Astrocyte of the spinal cord (primary cell): ENCODE results near the gene CIAPIN1.

Experiments
- DNase-seq: peaks from one replicate; pipeline ENCODE4 v3.0.0; 2011; ENCODE audit warnings: low read depth, low spot score
- H3K4me3 ChIP-seq: 2 replicates; pipeline ENCODE4 v1.5.1; 2011; ENCODE audit warnings: low read depth, mild to moderate bottlenecking, low read length, moderate library complexity
- in situ Hi-C: cut with HindIII; loops from 2 replicates; pipeline ENCODE4 v1.10.0; 2017; ENCODE audit warnings: low sequenced_read_pairs
- TF ChIP-seq, protein P1 (sequence below): IDR thresholded peaks from 2 replicates; pipeline ENCODE4 v1.5.1; 2012; ENCODE audit warnings: low read depth, mild to moderate bottlenecking, low read length, inconsistent platforms

CIAPIN1 gene

DNA sequence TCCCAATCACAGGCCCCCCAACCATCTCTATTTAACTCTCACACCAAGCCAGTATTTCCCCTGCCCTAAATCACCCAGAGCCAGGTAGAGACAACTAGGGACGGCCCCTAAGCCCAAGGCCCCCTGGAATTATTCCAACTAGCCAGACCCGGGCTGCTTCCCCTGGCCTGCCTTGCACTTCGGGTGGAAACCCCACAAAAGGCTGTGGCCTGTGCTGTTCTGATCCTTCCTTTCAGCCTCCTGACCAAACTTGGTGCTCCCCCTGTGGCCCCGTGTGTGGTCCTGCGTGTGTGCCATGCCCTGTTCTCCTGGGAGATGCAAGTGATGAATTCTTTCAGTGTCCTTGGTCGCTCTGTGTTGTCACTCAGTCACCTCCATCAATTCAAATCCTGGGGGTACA lies 27.7 kb downstream of the CIAPIN1 start:
- H3K4me3 ChIP-seq: no peak overlapping the region
- in situ Hi-C loops: no loop called here
- no peak for DNase-seq
- TF ChIP-seq, protein P1, sequence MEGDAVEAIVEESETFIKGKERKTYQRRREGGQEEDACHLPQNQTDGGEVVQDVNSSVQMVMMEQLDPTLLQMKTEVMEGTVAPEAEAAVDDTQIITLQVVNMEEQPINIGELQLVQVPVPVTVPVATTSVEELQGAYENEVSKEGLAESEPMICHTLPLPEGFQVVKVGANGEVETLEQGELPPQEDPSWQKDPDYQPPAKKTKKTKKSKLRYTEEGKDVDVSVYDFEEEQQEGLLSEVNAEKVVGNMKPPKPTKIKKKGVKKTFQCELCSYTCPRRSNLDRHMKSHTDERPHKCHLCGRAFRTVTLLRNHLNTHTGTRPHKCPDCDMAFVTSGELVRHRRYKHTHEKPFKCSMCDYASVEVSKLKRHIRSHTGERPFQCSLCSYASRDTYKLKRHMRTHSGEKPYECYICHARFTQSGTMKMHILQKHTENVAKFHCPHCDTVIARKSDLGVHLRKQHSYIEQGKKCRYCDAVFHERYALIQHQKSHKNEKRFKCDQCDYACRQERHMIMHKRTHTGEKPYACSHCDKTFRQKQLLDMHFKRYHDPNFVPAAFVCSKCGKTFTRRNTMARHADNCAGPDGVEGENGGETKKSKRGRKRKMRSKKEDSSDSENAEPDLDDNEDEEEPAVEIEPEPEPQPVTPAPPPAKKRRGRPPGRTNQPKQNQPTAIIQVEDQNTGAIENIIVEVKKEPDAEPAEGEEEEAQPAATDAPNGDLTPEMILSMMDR: no peak

DNA sequence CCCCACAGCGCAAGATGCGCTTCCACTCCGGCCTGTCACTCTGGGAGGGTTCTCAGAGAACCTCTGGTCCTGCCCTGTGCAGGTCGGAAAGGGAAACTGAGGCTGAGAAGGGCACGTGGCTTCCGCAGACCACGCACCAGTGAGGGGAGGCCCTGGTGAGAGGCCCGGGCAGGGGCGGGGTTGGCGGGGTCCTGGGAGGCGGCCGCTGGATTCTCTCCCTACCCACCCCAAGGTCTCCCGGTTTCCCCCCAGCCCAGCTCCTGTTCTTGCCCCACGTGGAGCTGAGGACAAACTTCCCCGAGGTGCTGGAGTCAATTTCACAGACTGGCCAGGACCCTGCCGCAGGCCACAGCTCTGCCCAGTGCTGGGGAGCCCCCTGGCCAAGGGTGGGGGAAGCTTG lies 31.1 kb downstream of the CIAPIN1 start:
- DNase-seq: no peak
- TF ChIP-seq, protein P1: no peak
- in situ Hi-C loops: no loop called here
- H3K4me3 ChIP-seq: no peak overlapping the region

DNA sequence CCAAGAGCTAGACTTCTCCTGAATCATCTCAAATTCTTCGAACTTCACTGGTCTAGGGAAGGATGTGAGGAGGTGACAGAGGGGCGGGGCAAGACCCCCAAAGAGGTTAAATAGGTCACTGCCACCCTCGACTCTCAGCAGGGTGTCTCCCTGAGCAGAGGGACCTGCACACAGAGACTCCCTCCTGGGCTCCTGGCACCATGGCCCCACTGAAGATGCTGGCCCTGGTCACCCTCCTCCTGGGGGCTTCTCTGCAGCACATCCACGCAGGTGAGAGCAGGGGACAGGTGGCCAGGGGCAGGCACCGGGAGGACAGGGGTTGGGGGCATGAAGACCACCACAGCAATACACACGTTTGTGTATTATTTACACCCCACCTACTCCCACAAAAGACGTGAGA lies 33.5 kb downstream of the CIAPIN1 start:
- DNase-seq: no peak
- H3K4me3 ChIP-seq: no peak overlapping the region
- in situ Hi-C loops: no loop called here
- TF ChIP-seq, protein P1: no peak

DNA sequence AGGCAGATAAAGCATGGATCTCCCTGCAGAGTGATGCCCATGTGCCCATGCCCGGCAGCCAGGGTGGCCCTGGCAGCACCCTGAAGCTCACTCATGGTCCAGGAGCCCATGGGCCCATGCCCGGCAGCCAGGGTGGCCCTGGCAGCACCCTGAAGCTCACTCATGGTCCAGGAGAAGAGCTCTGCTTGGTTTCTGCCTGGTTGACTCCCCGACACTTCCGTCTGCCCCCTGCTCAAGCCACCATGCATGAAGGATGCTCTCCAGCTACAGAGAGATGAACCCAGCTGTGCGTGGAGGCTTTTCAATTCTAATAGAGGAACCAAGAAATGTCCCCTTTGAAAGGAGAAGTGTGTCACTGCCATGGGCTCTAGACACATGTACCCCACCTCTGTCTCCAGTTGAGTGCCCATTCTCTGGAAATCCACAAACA lies 33.9 kb downstream of the CIAPIN1 start:
- no peak for DNase-seq
- in situ Hi-C loops: no loop called here
- TF ChIP-seq, protein P1: no peak
- no peak overlapping the region for H3K4me3 ChIP-seq

DNA sequence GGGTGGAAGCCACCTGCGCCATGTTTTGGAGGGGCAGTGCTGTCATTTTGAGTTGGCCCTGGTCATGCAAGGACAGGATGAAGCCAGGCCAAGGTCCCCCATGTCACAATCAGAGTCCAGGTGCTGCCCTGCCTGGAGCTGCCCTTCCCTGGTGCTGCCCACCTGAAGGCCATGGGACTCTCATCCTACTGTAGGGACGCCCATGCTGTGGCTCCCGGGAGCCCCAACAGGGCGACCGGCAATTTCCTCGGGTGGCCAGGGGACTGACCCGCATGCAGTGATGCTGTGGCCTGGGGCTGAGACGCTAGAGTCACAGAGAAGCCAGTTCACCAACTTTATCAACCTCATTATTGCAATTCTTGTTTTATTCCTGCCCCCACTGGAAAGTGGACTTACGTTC lies 34.6 kb downstream of the CIAPIN1 start:
- no peak overlapping the region for H3K4me3 ChIP-seq
- no peak for DNase-seq
- TF ChIP-seq, protein P1: no peak
- in situ Hi-C loops: no loop called here

DNA sequence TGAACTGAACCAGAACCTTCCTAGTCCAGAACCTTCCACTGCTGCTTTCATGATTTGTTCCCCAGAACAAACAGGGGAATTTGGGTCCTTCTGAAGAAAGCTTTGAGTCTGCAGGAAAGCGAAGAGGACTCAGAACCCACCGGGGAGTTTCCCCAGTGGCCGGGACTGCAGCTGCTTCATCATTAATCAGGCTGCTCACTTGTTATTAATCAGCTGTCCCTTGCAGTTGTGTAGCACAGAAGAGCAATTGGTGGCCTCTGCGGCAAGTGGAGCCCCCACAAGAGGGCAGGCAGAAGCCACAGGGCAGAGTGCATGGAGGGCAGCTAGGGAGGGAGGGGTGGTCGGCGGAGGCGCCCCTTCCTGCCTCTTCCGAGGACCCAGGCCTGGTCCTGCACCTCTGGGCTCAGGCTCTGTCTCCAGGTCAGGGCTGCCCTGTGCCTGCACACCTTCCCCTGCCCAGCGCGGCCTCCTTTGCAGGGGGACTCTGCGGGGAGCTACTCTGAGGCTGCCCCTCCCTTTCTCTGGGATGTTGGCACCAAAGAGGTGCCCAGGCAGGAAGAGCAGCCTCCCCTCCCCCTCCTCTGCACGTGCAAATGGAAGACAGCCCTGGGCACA lies 35.7 kb downstream of the CIAPIN1 start:
- TF ChIP-seq, protein P1: no peak

More for the DNA sequence above, 35.7 kb downstream of the CIAPIN1 start:
- in situ Hi-C loops: no loop called here
- no peak for DNase-seq
- H3K4me3 ChIP-seq: no peak overlapping the region
